ENCODE results near the gene PDE1C. TPM values are rescaled to one million over a fixed set of nuclear protein-coding genes. Genes with fewer than 3 reads are reported as not detected.

Gene PDE1C
- total RNA-seq, 1 donor from 2014 or later = 15.5 TPM

- Histone ChIP-seq H3K4me3 (no peak overlapping the region), H3K27ac (no peak overlapping the region), H3K36me3 (no peaks in the 10 kb centered on the region), H3K4me1 (no peaks in the 10 kb centered on the region), H3K27me3 (ENCODE audit: low read depth) (no peaks in the 10 kb centered on the region), H3K9me3 (no peaks in the 10 kb centered on the region)
- no peak for ATAC-seq
- intact Hi-C loops (cut with DNase I) = no loop called here
- no peak for DNase-seq
- TF ChIP-seq CTCF (IDR thresholded peaks at IDR 0.05) = no peak
Measured at GRCh38 chr7:31995134-31995533, 75.1 kb downstream of the PDE1C start.

GRCh38 chr7:31991846-31992245 lies 78.4 kb downstream of the PDE1C start:
- Histone ChIP-seq H3K4me1 (no peaks in the 10 kb centered on the region), H3K36me3 (no peaks in the 10 kb centered on the region), H3K27ac (no peak overlapping the region), H3K9me3 (no peaks in the 10 kb centered on the region), H3K27me3 (ENCODE audit: low read depth) (no peaks in the 10 kb centered on the region), H3K4me3 (no peak overlapping the region)
- no peak for ATAC-seq
- no peak for TF ChIP-seq CTCF (IDR thresholded peaks at IDR 0.05)
- intact Hi-C loops (cut with DNase I) = no loop called here
- no peak for DNase-seq

GRCh38 chr7:31991406-31991805 lies 78.8 kb downstream of the PDE1C start:
- intact Hi-C loops (cut with DNase I) = no loop called here
- no peaks in the 10 kb centered on the region for H3K4me1 ChIP-seq
- TF ChIP-seq CTCF (IDR thresholded peaks at IDR 0.05) = no peak
- H3K27me3 ChIP-seq (ENCODE audit: low read depth) = no peaks in the 10 kb centered on the region
- H3K27ac ChIP-seq = no peak overlapping the region
- H3K4me3 ChIP-seq = no peak overlapping the region
- no peaks in the 10 kb centered on the region for H3K36me3 ChIP-seq
- H3K9me3 ChIP-seq = no peaks in the 10 kb centered on the region
- no peak for ATAC-seq
- DNase-seq = no peak

GRCh38 chr7:31986878-31987518 lies 83.2 kb downstream of the PDE1C start:
- intact Hi-C loops (cut with DNase I) = no loop called here

GRCh38 chr7:31982962-31983361 lies 87.2 kb downstream of the PDE1C start:
- Histone ChIP-seq H3K4me3 (no peak overlapping the region), H3K27me3 (ENCODE audit: low read depth) (no peaks in the 10 kb centered on the region), H3K4me1 (no peaks in the 10 kb centered on the region), H3K36me3 (no peaks in the 10 kb centered on the region), H3K27ac (no peak overlapping the region), H3K9me3 (no peaks in the 10 kb centered on the region)
- no peak for TF ChIP-seq CTCF (IDR thresholded peaks at IDR 0.05)
- ATAC-seq = no peak
- intact Hi-C loops (cut with DNase I) = no loop called here
- DNase-seq = no peak

More at GRCh38 chr7:31986878-31987518, 83.2 kb downstream of the PDE1C start:
- no peaks in the 10 kb centered on the region for H3K4me1 ChIP-seq
- H3K27ac ChIP-seq = peak overlapping the region; percentile 61
- no peaks in the 10 kb centered on the region for H3K27me3 ChIP-seq (ENCODE audit: low read depth)
- no peak for TF ChIP-seq CTCF (IDR thresholded peaks at IDR 0.05)
- H3K9me3 ChIP-seq = no peaks in the 10 kb centered on the region
- no peaks in the 10 kb centered on the region for H3K36me3 ChIP-seq
- H3K4me3 ChIP-seq = no peak overlapping the region
- DNase-seq (no peak), ATAC-seq (no peak)

All from lower lobe of right lung (tissue), 2 donors.